ENCODE data around the gene EML4.

Gene EML4

GRCh38 chr2:42197792-42198191, 28.6 kb downstream of the EML4 start:
- no peak for DNase-seq

- DNase-seq, result no peak
These were observed 29.3 kb downstream of the EML4 start for GRCh38 chr2:42198466-42198865.

- DNase-seq, result no peak
These were observed 29.8 kb downstream of the EML4 start for GRCh38 chr2:42199002-42199401.

- no peak for DNase-seq
These were observed 30.5 kb downstream of the EML4 start for GRCh38 chr2:42199626-42200025.

- DNase-seq, result no peak
These were observed 32.0 kb downstream of the EML4 start for GRCh38 chr2:42200926-42201855.

- DNase-seq, result no peak
These were observed 33.5 kb downstream of the EML4 start for GRCh38 chr2:42202634-42203008.

- DNase-seq, result no peak
These were observed 34.6 kb downstream of the EML4 start for GRCh38 chr2:42203792-42204191.

GRCh38 chr2:42205337-42205736, 36.2 kb downstream of the EML4 start:
- no peak for DNase-seq

- DNase-seq, result no peak
These were observed 38.7 kb downstream of the EML4 start for GRCh38 chr2:42207826-42208225.

- DNase-seq, result no peak
These were observed 41.0 kb downstream of the EML4 start for GRCh38 chr2:42210203-42210602.

- DNase-seq, result no peak
These were observed 42.1 kb downstream of the EML4 start for GRCh38 chr2:42211291-42211690.

GRCh38 chr2:42214669-42215068, 45.5 kb downstream of the EML4 start:
- no peak for DNase-seq

- no peak for DNase-seq
These were observed 47.5 kb downstream of the EML4 start for GRCh38 chr2:42216694-42217093.

- DNase-seq, result no peak
These were observed 48.2 kb downstream of the EML4 start for GRCh38 chr2:42217307-42217706.

GRCh38 chr2:42217914-42218313, 48.8 kb downstream of the EML4 start:
- DNase-seq, result no peak

- DNase-seq, result no peak
These were observed 49.6 kb downstream of the EML4 start for GRCh38 chr2:42218712-42219111.

GRCh38 chr2:42219160-42219559, 50.0 kb downstream of the EML4 start:
- no peak for DNase-seq

- no peak for DNase-seq
These were observed 51.4 kb downstream of the EML4 start for GRCh38 chr2:42220566-42220965.

- DNase-seq, result no peak
These were observed 54.1 kb downstream of the EML4 start for GRCh38 chr2:42223067-42223854.

- DNase-seq, result no peak
These were observed 54.7 kb downstream of the EML4 start for GRCh38 chr2:42223855-42224268.

GRCh38 chr2:42224422-42225067, 55.4 kb downstream of the EML4 start:
- no peak for DNase-seq

GRCh38 chr2:42225573-42225972, 56.4 kb downstream of the EML4 start:
- DNase-seq, result no peak

- no peak for DNase-seq
These were observed 58.3 kb downstream of the EML4 start for GRCh38 chr2:42227491-42227890.

- no peak for DNase-seq
These were observed 58.9 kb downstream of the EML4 start for GRCh38 chr2:42228101-42228500.
